ENCODE measurements around the gene CNTNAP5.

The CNTNAP5 gene

DNA sequence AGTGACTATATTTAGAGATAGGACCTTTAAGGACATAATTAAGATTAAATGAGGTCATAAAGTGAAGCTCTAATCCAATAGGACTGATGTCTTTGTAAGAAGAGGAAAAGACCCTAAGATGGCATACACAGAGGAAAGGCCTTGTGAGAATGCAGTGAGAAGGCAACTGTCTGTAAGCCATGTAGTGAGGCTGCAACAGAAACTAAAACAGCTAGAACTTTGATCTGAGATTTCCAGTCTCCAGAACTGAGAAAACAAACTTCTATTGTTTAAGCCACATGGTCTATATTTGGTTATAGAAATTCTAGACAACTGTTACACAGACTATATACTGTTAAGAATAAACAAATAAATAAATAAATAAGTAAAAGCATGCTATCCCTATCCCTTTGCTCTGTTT lies 276.8 kb downstream of the CNTNAP5 start:
- DNase-seq (ENCODE audit: low read depth) = no peak
- H3K4me3 ChIP-seq (ENCODE audit: low read depth, low read length) = no peak overlapping the region
- TF ChIP-seq, protein P1, sequence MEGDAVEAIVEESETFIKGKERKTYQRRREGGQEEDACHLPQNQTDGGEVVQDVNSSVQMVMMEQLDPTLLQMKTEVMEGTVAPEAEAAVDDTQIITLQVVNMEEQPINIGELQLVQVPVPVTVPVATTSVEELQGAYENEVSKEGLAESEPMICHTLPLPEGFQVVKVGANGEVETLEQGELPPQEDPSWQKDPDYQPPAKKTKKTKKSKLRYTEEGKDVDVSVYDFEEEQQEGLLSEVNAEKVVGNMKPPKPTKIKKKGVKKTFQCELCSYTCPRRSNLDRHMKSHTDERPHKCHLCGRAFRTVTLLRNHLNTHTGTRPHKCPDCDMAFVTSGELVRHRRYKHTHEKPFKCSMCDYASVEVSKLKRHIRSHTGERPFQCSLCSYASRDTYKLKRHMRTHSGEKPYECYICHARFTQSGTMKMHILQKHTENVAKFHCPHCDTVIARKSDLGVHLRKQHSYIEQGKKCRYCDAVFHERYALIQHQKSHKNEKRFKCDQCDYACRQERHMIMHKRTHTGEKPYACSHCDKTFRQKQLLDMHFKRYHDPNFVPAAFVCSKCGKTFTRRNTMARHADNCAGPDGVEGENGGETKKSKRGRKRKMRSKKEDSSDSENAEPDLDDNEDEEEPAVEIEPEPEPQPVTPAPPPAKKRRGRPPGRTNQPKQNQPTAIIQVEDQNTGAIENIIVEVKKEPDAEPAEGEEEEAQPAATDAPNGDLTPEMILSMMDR (IDR thresholded peaks at IDR 0.05; ENCODE audit: insufficient read depth, low read depth, low read length, missing control alignments) = no peak

DNA sequence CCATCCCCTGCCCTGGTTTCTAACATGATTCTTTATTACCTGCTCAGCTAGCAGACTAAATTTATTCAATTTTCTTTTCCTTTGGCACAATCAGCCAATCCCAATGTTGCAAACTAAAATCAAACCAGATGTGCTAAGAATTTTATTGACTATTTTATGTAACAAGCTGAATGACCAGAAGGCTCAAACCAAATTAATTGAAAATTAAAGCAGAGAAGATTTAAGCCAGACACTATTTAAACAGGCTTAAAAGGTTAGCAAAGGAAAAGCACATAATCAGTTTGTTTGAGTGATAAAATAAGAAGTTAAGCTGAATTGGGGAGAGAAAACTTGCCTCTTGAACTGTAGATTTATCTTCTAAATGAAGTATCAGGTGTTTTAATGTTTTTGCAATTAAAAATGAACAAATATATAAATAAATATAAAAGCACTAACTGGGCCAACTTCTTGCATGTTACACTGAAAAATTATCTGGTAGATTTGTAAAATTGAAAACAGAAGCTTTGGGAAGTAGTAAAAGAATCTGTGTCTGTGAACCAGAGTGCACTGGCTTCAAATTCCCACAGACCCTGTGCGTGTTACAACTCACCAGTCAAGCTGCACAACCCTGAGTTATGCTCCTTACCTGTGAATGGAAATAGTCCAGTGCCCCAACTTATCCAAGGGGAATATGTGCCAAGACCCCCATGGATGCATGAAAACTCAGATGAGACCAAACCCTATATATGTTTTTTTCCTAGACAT lies 283.4 kb downstream of the CNTNAP5 start:
- no peak overlapping the region for H3K4me3 ChIP-seq (ENCODE audit: low read depth, low read length)
- TF ChIP-seq, protein P1 (IDR thresholded peaks at IDR 0.05; ENCODE audit: insufficient read depth, low read depth, low read length, missing control alignments) = no peak
- no peak for DNase-seq (ENCODE audit: low read depth)

DNA sequence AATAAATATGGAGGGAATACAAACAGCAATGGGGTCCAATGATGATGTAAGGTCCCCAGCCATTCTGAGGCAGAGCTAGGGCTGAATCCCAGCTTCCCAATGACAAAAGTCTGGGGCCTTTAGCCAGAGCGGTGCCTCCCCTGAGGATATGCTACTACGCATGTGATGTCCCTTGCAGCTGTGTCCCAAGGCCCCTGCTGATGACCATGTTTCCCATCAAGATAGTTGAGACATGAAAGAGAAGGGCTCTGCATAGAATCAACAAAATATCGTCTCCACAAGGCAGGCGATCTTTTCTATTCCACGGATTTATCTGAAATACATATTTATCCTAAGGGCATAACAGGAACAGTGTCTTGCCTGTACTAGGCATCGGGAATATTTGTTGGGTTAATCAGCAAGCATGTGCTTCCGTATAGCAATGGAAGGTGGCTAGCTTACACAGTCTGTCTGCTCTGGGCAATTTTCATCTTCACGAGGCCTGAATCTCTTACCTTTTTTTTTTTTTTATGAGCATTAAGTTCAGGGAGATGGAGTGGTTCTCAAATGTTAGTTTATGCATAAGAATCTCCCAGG lies 284.6 kb downstream of the CNTNAP5 start:
- H3K4me3 ChIP-seq (ENCODE audit: low read depth, low read length) = no peak overlapping the region
- TF ChIP-seq, protein P1 (IDR thresholded peaks at IDR 0.05; ENCODE audit: insufficient read depth, low read depth, low read length, missing control alignments) = no peak
- DNase-seq (ENCODE audit: low read depth) = no peak

DNA sequence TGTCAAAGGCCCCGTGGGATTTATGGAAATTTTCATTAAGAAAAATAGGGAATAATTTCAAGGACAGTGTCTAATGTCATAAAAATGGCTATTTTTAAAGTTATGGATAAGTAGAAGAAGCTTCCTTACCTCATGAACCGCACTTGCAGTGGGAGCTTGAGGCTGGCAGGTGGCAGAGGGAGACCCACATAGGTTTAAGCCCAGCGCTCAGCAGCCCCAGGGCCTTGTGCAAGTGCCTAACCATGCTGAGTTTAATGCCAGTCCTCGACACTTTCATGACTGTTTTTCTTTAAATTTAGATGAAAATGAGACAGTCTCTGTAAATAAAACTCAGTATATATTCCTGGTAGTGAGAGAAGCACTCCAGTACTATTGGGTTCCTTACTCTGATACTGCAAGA lies 285.6 kb downstream of the CNTNAP5 start:
- DNase-seq (ENCODE audit: low read depth) = no peak
- TF ChIP-seq, protein P1 (IDR thresholded peaks at IDR 0.05; ENCODE audit: insufficient read depth, low read depth, low read length, missing control alignments) = no peak
- no peak overlapping the region for H3K4me3 ChIP-seq (ENCODE audit: low read depth, low read length)

DNA sequence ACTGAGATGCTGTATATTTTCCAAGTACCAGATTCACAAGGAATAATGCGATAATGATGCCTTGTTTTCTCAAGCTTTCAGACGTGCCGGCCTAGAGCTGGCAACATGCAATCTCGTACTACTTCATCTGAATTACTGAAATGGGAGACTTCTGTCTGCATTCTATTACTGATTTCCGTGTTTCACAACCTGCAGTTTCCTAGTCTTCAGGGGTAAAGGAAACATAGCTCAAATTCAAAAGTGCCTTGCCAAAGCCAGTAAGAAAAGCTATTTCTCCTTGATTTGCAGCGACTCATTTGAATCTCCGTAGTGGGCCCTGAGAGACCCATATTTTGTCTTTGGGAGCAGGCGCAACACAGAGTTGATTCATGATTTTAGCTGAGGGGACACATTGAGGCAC lies 289.0 kb downstream of the CNTNAP5 start:
- no peak for DNase-seq (ENCODE audit: low read depth)
- H3K4me3 ChIP-seq (ENCODE audit: low read depth, low read length) = no peak overlapping the region
- TF ChIP-seq, protein P1 (IDR thresholded peaks at IDR 0.05; ENCODE audit: insufficient read depth, low read depth, low read length, missing control alignments) = no peak

DNA sequence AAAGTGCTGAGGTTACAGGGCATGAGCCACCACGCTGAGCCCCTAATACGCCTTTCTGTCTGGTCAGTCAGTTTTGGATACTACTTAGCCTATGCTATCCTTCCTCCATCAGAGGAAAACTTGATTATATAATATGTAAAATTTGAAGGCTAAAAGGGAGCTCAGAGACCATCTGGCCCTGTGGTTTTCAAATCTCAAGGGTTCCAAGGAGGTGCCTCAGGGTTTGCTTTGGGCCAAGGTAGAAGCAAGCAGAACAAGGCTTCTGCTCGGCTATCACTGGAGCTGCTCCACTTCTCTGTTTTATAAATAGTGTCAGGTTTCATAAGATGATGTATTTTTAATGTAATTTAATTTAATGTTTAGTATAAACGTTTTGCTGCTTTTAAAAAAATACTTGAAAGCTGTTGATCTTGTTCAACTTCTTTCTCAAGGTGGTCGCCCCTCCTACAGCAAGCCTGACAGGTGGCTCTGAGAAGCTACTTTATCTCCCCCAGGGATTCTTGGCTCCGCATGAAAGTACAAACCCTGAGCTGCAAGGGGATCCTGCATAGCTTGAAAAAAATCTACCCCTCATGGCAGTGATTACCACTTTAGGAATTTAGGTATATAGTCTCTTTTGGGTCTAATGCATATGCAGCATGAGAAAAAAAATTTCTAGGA lies 290.3 kb downstream of the CNTNAP5 start:
- DNase-seq (ENCODE audit: low read depth) = no peak
- no peak overlapping the region for H3K4me3 ChIP-seq (ENCODE audit: low read depth, low read length)
- TF ChIP-seq, protein P1 (IDR thresholded peaks at IDR 0.05; ENCODE audit: insufficient read depth, low read depth, low read length, missing control alignments) = no peak
